A549 treated with AZD9567 at 1 μM for 4 hours (cell line): ENCODE measurements around the gene LARP4B. TPM values are rescaled to one million over a fixed set of nuclear protein-coding genes. Genes with fewer than 3 reads are reported as not detected.

Source experiments
- total RNA-seq: library from RNA; stranded (reverse); fragments of 200-300 nt; extraction: Qiagen RNA extraction; gene quantifications from 5 replicates; pipeline ENCODE4 v1.2.3, GENCODE V29; 2022; ENCODE audit not compliant: insufficient read depth

LARP4B gene
- 36.2 to 44.8 TPM (median 40.0 TPM) in 5 replicates for total RNA-seq

DNA sequence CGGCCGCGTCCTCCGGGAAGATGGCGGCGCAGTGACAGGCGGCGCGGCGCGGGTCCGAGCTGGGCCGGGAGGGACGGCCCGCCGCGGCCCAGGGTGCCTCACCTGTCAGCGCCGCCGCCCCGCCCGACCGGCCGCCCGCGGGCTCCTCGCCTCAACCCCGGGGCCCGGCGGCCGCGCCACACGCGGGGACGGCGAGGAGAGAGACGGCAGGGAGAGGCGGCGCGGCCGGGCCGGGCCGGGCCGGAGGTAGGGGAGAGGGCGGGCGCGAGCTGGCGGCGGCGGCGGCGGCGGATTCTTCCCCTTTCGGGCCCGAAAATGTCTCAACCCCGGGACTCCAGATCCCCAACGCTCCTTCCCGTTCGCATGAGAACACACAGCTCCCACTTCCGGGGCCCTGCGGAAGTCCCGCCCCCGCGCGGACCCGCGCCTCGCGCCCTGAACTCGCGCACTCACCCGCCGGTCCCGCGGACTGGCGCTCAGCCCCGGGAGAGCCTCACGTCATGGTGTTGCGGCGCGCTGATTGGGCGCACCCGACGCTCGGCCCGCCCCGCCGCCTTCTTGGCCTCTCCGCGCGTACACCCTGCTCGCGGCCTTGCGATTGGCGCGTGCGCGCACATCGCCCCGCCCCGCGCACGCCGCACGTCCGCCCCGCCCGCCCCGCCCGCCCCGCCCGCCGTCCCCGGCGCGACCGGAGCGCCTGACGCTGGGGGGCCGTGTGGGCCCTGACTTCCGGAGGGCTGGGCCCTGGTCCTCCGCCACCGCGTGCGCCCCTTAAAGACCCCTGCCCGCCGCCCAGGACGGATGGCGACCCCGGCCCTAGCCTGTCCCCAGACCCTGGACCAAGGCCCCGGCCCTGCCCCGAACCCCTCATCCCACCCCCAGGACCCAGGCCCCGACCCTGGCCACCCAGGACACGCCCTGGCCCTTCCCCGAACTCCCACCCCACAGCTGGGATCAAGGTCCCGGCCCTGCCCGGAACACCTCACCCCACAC, at the start of gene LARP4B:
Gene LARP4B (minus strand): TSS at position 380 of the 993 bp plus-strand sequence. CDS start 45,984 bp downstream, outside the sequence.

Other genes with a start within 250 kb of the LARP4B start
- gene DIP2C, start 242.0 kb downstream of the LARP4B start, total RNA-seq = 9.8 to 13.5 TPM (median 12.8 TPM) in 5 replicates
- gene GTPBP4, start 56.7 kb upstream of the LARP4B start, total RNA-seq = 102 to 117 TPM (median 110 TPM) in 5 replicates
- 0.06 to 0.12 TPM in 2 of 5 replicates, not detected in the others for gene IDI2, start 94.2 kb upstream of the LARP4B start, total RNA-seq
- 34.4 to 45.3 TPM (median 41.1 TPM) in 5 replicates for gene IDI1, start 117.4 kb upstream of the LARP4B start, total RNA-seq
- gene WDR37, start 124.7 kb upstream of the LARP4B start, total RNA-seq = 9.3 to 10.7 TPM (median 9.6 TPM) in 5 replicates